Esophagus (tissue), 2 donors: ENCODE measurements around the gene ITM2B. TPM values are rescaled to one million over a fixed set of nuclear protein-coding genes. Genes with fewer than 3 reads are reported as not detected.
"Not testable (repeated sequence)": the region's sequence is repeated elsewhere in the genome, so short reads cannot be mapped to it uniquely, and the experiment has no call there.

Experiments
- H3K27ac ChIP-seq, 2 donors: one replicate each; pipeline ENCODE4 v1.5.1; 2013; ENCODE audit warnings: low read depth in 2 of 2, mild to moderate bottlenecking in 2 of 2, inconsistent platforms in 1 of 2, low read length in 1 of 2, moderate library complexity in 1 of 2
- H3K27me3 ChIP-seq, 2 donors: one replicate each; pipeline ENCODE4 v1.6.1; 2013; ENCODE audit warnings: low read length in 2 of 2, control low read depth in 1 of 2, mild to moderate bottlenecking in 1 of 2; ENCODE audit not compliant: insufficient read depth in 2 of 2, control insufficient read depth in 1 of 2
- H3K36me3 ChIP-seq, 2 donors: one replicate each; pipeline ENCODE4 v1.6.1; 2013; ENCODE audit warnings: low read length in 1 of 2; ENCODE audit not compliant: control insufficient read depth in 2 of 2, insufficient read depth in 2 of 2
- H3K4me1 ChIP-seq, 2 donors: one replicate each; pipeline ENCODE4 v1.6.1; 2013; ENCODE audit warnings: low read length in 1 of 2; ENCODE audit not compliant: control insufficient read depth in 2 of 2, insufficient read depth in 2 of 2
- H3K4me3 ChIP-seq, 2 donors: one replicate each; pipeline ENCODE4 v1.5.1; 2013; ENCODE audit warnings: low read length in 2 of 2, mild to moderate bottlenecking in 2 of 2, low read depth in 1 of 2, moderate library complexity in 1 of 2
- H3K9me3 ChIP-seq, 2 donors: one replicate each; pipeline ENCODE4 v1.6.1; 2013; ENCODE audit warnings: mild to moderate bottlenecking in 2 of 2, low read depth in 1 of 2, low read length in 1 of 2, moderate library complexity in 1 of 2; ENCODE audit not compliant: control insufficient read depth in 2 of 2, insufficient read depth in 1 of 2
- WGBS, 2 donors: extraction: QIAGEN DNeasy Blood & Tissue Kit; methylation state at CpG; one replicate each; pipeline ENCODE4 v1.1.7; 2013; 5-methylcytosine and 5-hydroxymethylcytosine counted together
- polyA plus RNA-seq, 2 donors: library from polyadenylated mRNA; stranded (reverse); fragments of 200-250 nt; gene quantifications; one replicate each; pipeline ENCODE4 v1.2.3, GENCODE V29; 2013
- donor health status: healthy with polysubstance abuse.
- donor health status: Bipolar disorder and iron deficiency.

ITM2B gene
- polyA plus RNA-seq, 2 donors = 340 to 473 TPM

DNA sequence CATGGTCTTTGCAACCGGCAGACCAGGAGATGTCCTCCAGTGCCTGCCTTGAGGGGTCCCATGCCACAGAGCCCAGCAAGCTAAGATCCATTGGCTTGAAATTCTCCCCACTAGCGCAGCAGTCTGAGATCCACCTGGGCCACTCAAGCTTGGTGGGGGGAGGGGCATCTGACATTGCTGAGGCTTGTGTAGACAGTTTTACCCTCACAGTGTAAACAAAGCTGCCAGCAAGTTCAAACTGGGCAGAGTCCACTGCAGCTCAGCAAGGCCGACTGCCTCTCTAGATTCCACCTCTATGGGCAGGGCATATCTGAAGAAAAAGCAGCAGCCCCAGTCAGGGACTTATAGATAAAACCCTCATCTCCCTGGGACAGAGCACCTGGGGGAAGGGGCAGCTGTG, 32.0 kb upstream of the ITM2B start:
- Histone ChIP-seq H3K36me3 (no peaks in the 10 kb centered on the region), H3K27me3 (no peaks in the 10 kb centered on the region), H3K27ac (no peak overlapping the region), H3K4me1 (peaks cover 0 to 2% of the 10 kb centered on the region in 2 donors), H3K4me3 (no peak overlapping the region), H3K9me3 (no peaks in the 10 kb centered on the region)
- WGBS, 2 donors = 81 to 82% methylated on average over 3 of the region's 3 CpGs

DNA sequence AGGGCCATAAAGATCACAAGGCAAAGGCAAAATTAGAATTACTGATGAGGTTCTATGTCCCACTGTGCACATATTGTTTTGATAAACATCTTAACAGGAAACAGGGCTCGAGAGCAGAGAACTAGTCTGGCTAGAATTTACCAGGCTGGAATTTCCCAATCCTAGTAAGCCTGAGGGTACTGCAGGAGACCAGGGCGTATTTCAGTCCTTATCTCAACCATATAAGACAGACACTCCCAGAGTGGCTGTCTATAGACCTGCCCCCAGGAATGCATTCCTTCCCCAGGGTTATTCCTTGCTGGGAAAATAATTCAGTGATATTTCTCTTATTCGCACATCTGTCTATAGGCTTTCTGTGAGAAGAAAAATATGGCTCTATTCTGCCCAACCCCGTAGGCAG, 25.8 kb upstream of the ITM2B start:
- H3K27ac ChIP-seq, H3K9me3 ChIP-seq, H3K36me3 ChIP-seq, H3K4me1 ChIP-seq, H3K27me3 ChIP-seq, H3K4me3 ChIP-seq: not testable (repeated sequence)
- WGBS, 2 donors = 75 to 76% methylated on average over 4 of the region's 4 CpGs

DNA sequence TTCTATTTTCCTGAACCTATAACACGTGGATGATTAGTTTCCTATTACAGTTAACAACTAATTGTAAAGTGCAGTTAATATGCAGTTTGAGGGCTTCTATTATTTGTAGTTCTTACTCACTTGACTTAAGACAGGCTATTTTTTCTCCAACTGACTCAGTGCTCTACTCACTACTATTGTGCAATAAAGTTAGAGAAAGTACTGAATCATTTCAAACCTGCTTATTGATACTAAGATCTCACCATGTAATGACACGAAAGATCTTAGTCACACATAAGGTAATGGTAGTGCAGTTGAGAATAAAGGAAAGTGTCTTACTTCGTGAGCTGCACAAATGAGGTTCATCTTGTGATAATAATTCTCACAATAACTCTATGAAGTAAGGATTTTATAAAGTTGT, 22.8 kb upstream of the ITM2B start:
- H3K4me3 ChIP-seq = no peak overlapping the region
- no peaks in the 10 kb centered on the region for H3K4me1 ChIP-seq
- H3K9me3 ChIP-seq = no peaks in the 10 kb centered on the region
- 46 to 60% methylated on average over 3 of the region's 3 CpGs for WGBS, 2 donors
- H3K27ac ChIP-seq = no peak overlapping the region
- H3K36me3 ChIP-seq = no peaks in the 10 kb centered on the region
- no peaks in the 10 kb centered on the region for H3K27me3 ChIP-seq

DNA sequence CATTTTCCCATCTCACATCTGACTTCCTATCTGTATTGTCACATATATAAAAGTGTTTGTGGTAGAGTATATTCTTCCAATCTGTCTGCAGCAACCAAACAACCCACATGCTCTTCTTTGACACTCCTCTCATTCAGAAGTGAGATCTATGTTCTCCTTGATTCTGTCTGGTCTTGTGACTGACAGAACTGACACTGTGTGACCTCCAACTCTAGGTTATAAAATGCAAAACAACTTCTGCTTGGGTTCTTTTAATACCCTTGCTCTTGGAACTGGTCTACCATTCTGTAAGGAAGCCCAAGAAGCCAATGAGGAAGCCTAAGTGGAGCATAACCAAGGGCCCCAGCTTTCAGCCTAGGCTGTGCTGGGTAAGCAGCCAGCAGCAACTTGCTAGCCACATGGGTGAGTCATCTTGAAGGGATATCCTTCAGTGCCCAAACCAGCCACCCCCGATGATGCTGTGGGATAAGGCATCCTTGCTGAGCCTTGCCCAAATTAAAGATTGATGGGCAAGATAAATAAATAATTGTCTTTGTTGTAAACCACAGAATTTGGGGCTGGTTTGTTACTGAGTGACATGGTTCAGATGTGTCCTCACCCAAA, 18.4 kb upstream of the ITM2B start:
- no peak overlapping the region for H3K27ac ChIP-seq
- no peaks in the 10 kb centered on the region for H3K36me3 ChIP-seq
- 53 to 65% methylated on average over 1 of the region's 1 CpG for WGBS, 2 donors
- H3K27me3 ChIP-seq = no peaks in the 10 kb centered on the region
- H3K4me3 ChIP-seq = no peak overlapping the region
- H3K9me3 ChIP-seq = no peaks in the 10 kb centered on the region
- no peaks in the 10 kb centered on the region for H3K4me1 ChIP-seq

DNA sequence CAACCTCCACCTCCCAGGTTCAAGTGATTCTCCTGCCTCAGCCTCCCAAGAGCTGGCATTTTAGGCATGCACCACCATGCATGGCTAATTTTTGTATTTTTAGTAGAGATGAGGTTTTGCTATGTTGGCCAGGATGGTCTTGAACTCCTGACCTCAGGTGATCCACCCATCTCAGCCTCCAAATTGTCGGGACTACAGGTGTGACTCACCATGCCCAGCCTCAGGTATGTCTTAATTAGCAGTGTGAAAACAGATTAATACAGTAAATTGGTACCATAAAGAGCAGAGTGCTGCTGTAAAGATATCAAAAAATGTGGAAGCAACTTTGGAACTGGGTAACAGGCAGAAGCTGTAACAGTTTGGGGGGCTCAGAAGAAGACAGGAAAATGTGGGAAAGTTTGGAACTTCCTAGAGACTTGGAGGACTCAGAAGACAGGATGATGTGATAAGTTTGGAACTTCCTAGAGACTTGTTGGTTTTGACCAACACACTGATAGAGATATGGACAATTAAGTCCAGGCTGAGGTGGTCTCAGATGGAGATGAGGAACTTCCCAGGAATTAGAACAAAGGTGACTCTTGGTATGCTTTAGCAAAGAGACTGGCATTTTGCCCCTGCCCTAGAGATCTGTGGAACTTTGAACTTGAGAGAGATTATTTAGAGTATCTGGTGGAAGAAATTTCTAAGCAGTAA, 17.3 kb upstream of the ITM2B start:
- not testable (repeated sequence) for H3K27ac ChIP-seq, H3K4me3 ChIP-seq, H3K9me3 ChIP-seq, H3K4me1 ChIP-seq, H3K36me3 ChIP-seq, H3K27me3 ChIP-seq
- 50 to 60% methylated on average over 1 of the region's 1 CpG for WGBS, 2 donors

DNA sequence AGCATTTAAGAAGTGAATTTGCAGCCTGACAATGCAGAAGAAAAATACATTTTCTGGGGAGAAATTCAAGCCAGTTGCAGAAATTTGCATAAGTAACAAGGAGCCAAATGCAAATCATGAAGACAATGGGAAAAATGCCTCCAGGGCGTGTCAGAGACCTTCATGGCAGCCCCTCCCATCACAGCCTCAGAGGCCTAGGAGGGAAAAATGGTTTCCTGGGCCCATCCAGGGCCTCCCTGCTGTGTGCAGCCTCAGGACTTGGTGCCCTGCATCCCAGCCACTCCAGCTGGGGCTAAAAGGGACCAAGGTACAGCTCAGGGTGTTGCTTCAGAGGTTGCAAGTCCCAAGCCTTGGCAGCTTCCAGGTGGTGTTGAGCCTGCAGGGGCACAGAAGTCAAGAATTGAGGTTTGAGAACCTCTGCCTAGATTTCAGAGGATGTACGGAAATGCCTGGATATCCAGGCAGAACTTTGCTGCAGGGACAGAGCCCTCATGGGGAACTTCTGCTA, 16.7 kb upstream of the ITM2B start:
- Histone ChIP-seq H3K27ac (no peak overlapping the region), H3K27me3 (no peaks in the 10 kb centered on the region), H3K9me3 (no peaks in the 10 kb centered on the region), H3K4me1 (no peaks in the 10 kb centered on the region), H3K36me3 (no peaks in the 10 kb centered on the region), H3K4me3 (no peak overlapping the region)
- 87 to 90% methylated on average over 2 of the region's 2 CpGs for WGBS, 2 donors

DNA sequence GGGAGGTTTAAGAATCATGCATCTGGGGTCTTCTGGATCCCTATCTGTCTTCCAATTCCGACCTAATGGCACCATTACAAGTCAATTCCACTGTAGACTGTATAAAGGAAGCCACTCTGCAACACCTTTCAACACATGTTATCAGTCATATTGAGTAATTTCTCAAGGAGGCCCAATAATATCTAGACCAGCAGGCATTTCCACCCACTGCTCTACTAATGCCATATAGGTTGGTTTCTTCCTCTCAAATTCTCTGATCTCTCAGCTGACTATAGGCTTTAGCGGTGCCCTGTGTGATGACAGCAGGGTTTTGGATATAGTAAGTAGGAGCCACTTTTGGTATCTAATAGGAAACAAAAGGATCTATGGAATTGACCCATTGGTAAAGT, 12.4 kb upstream of the ITM2B start:
- peak overlapping the region in 1 of 2 donors; percentile 74 for H3K27ac ChIP-seq
- H3K27me3 ChIP-seq = no peaks in the 10 kb centered on the region
- no peaks in the 10 kb centered on the region for H3K4me1 ChIP-seq
- H3K4me3 ChIP-seq = no peak overlapping the region
- H3K36me3 ChIP-seq = no peaks in the 10 kb centered on the region
- 74 to 80% methylated on average over 2 of the region's 2 CpGs for WGBS, 2 donors
- H3K9me3 ChIP-seq = no peaks in the 10 kb centered on the region

DNA sequence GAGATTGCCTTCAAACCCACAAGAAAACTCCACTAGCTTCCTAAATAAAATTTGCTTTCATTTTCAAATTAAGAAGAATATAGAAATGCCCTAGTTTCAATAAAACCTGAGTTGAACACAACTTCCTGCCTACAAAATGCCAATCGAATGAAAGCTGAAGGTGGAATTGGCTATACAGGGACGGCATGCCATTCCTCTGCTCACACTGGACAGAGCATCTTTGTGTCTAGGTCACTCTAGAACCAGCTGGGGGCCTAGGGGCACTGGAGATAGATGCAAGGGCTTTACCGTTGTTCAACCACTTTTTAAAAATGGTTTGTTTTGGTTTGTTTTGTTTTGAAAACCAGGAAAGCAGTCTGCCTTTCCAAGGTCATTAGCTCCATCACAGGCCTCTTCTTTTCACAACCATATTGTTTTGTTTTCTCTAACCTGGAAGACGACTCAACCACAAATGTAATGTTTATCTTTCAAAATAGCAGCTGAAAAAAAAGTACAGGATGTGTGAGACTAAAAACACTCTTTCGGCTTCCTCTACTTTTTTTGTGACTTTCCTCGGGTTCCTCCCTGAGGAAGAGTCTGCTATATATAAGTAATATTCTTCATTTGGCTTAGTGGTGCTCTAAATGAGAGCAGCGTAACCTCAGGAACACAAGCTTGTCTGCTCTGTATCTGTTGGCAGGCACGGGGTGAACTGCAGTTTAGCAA, 11.9 kb upstream of the ITM2B start:
- Histone ChIP-seq H3K27me3 (no peaks in the 10 kb centered on the region), H3K9me3 (no peaks in the 10 kb centered on the region), H3K4me1 (no peaks in the 10 kb centered on the region), H3K4me3 (no peak overlapping the region), H3K27ac (peak overlapping the region in 1 of 2 donors; percentile 74), H3K36me3 (no peaks in the 10 kb centered on the region)
- 55 to 57% methylated on average over 8 of the region's 8 CpGs for WGBS, 2 donors

DNA sequence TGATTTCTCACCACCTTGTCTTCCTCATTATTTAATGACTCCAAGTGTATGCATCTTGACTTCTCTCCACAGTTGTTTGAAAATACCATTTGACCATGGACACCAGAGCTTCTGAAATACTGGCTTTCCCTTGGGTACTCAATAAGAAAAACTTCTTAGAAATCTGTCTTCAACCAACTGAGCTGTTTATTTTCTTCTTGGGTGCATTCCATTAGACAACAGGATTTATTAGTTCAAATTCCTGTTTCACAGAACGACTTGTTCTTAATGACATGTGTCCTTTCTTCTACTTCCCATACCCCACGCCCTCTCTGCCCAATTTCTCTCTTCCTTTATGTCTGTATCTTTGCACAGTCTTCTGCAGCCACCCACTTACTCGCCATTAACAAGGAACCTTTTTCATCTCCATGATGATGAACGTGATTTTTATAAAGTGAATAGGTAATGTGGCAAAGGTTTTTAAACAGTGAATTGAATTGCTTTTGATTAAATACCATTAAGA, 11.3 kb upstream of the ITM2B start:
- H3K9me3 ChIP-seq = no peaks in the 10 kb centered on the region
- no peak overlapping the region for H3K4me3 ChIP-seq
- H3K36me3 ChIP-seq = no peaks in the 10 kb centered on the region
- H3K4me1 ChIP-seq = no peaks in the 10 kb centered on the region
- H3K27ac ChIP-seq = peak overlapping the region in 1 of 2 donors; percentile 40
- no peaks in the 10 kb centered on the region for H3K27me3 ChIP-seq
- WGBS, 2 donors = 64% methylated on average over 4 of the region's 4 CpGs
